SU-DHL-6 (cell line): Measurements from ENCODE around the gene ARHGAP1.

Experiments used
- CTCF ChIP-seq: fragments of 200-600 bp; sonication (generic); IDR thresholded peaks from one replicate; pipeline ENCODE4 v1.5.1; 2017; ENCODE audit warnings: antibody characterized with exemption, mild to moderate bottlenecking, low read length, moderate library complexity; ENCODE audit not compliant: insufficient read depth, poor library complexity, severe bottlenecking
- EZH2phosphoT487 ChIP-seq: fragments of 200-600 bp; sonication (generic), shearing (Covaris generic); conservative IDR thresholded peaks from 2 replicates; pipeline ENCODE4 v1.6.1; 2018; ENCODE audit warnings: mild to moderate bottlenecking, antibody characterized with exemption, low read length, moderate library complexity, mixed read lengths

GRCh38 chr11:46674463-46675287 lies 25.7 kb downstream of the ARHGAP1 start:
- TF ChIP-seq CTCF (no peak), EZH2phosphoT487 (no peak)
